ENCODE results near the gene FGD5.

FGD5 gene

GRCh38 chr3:14847613-14848541 lies 29.1 kb downstream of the FGD5 start:
- no peaks in the 10 kb centered on the region for H3K4me1 ChIP-seq (ENCODE audit: control insufficient read depth, insufficient read depth, low read length)
- H3K9me3 ChIP-seq (ENCODE audit: control insufficient read depth, low read length), result peaks cover 5% of the 10 kb centered on the region
- no peak overlapping the region for H3K4me3 ChIP-seq (ENCODE audit: low read length)
- no peaks in the 10 kb centered on the region for H3K36me3 ChIP-seq (ENCODE audit: control insufficient read depth, insufficient read depth, low read length, severe bottlenecking)
- H3K27me3 ChIP-seq (replicated peaks; ENCODE audit: control insufficient read depth, insufficient read depth, low read length), result peaks cover 65% of the 10 kb centered on the region
- H3K9ac ChIP-seq (ENCODE audit: low read length), result no peak overlapping the region
- no peak for DNase-seq (ENCODE audit: low read depth)

DNA sequence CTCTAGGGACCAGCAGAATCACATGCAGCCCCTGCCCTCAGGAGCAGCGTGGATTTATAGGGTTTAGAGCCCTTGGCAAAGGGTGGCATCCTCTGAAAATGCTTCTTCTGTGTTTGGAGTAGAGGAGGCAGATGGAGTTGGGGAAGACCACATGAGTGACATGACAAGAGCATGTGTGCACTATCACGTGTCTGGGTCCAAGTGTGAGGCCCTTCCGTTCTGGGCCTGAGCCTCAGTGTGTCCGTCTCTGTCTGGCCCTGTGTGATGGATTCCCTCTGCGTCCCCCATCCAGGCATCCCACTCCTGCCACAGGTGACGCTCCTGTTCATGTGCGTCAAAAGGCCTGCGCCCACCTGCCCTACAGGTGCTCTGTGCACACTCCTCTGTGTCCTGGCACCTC lies 30.1 kb downstream of the FGD5 start:
- Histone ChIP-seq H3K9me3 (ENCODE audit: control insufficient read depth, low read length) (peaks cover 5% of the 10 kb centered on the region), H3K36me3 (ENCODE audit: control insufficient read depth, insufficient read depth, low read length, severe bottlenecking) (no peaks in the 10 kb centered on the region), H3K4me3 (ENCODE audit: low read length) (no peak overlapping the region), H3K27me3 (replicated peaks; ENCODE audit: control insufficient read depth, insufficient read depth, low read length) (peaks cover 73% of the 10 kb centered on the region), H3K9ac (ENCODE audit: low read length) (no peak overlapping the region), H3K4me1 (ENCODE audit: control insufficient read depth, insufficient read depth, low read length) (peaks cover 5% of the 10 kb centered on the region)
- DNase-seq (ENCODE audit: low read depth), result no peak

GRCh38 chr3:14849638-14850230 lies 31.0 kb downstream of the FGD5 start:
- Histone ChIP-seq H3K27me3 (replicated peaks; ENCODE audit: control insufficient read depth, insufficient read depth, low read length) (peaks cover 71% of the 10 kb centered on the region), H3K9ac (ENCODE audit: low read length) (no peak overlapping the region), H3K9me3 (ENCODE audit: control insufficient read depth, low read length) (peaks cover 5% of the 10 kb centered on the region), H3K36me3 (ENCODE audit: control insufficient read depth, insufficient read depth, low read length, severe bottlenecking) (no peaks in the 10 kb centered on the region), H3K4me1 (ENCODE audit: control insufficient read depth, insufficient read depth, low read length) (peaks cover 5% of the 10 kb centered on the region), H3K4me3 (ENCODE audit: low read length) (no peak overlapping the region)
- DNase-seq (ENCODE audit: low read depth), result no peak

DNA sequence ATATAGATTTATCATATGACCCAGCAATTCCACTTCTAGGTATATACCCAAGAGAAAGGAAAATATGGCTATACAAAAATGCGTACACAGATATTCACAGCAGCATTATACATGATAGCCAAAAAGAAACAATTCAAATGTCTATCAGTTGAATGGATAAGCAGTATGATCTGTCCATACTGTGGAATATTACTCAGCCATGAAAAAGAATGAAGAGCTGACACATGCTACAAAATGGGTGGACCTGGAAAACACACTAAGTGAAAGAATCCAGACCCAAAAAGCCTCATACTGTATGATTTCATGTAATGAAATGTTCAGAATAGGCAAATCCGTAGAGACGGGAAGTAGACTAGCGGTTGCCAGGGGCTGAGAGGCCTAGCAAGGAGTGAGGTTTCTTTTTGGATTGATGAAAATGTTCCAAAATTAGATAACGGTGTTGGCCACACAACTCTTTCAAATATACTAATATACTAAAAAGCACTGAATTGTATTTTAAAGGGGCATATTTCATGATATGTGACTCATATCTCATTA lies 33.4 kb downstream of the FGD5 start:
- no peak overlapping the region for H3K4me3 ChIP-seq (ENCODE audit: low read length)
- peaks cover 15% of the 10 kb centered on the region for H3K9me3 ChIP-seq (ENCODE audit: control insufficient read depth, low read length)
- H3K36me3 ChIP-seq (ENCODE audit: control insufficient read depth, insufficient read depth, low read length, severe bottlenecking), result no peaks in the 10 kb centered on the region
- no peak overlapping the region for H3K9ac ChIP-seq (ENCODE audit: low read length)
- no peak for DNase-seq (ENCODE audit: low read depth)
- peaks cover 52% of the 10 kb centered on the region for H3K27me3 ChIP-seq (replicated peaks; ENCODE audit: control insufficient read depth, insufficient read depth, low read length)
- H3K4me1 ChIP-seq (ENCODE audit: control insufficient read depth, insufficient read depth, low read length), result peaks cover 5% of the 10 kb centered on the region

DNA sequence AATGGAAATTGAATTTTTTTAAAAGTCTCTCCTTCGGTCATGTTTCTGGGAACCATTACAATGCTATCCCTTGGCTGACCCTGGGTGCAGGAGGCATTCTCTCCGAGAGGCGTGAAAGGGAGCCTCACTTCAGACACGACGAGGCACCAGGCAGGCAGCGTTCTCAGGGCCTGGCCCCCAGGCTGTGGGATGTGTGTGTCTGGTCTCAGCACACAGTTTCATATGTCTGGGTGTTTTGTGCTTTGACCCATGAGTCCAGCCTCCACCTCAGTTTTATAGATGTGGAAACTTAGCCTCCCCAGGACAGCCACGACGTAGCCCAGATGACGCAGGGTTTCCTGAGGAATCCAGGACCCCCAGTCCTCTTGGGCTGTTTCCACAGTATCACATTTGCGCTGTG lies 34.0 kb downstream of the FGD5 start:
- Histone ChIP-seq H3K9me3 (ENCODE audit: control insufficient read depth, low read length) (peaks cover 15% of the 10 kb centered on the region), H3K9ac (ENCODE audit: low read length) (no peak overlapping the region), H3K36me3 (ENCODE audit: control insufficient read depth, insufficient read depth, low read length, severe bottlenecking) (no peaks in the 10 kb centered on the region), H3K27me3 (replicated peaks; ENCODE audit: control insufficient read depth, insufficient read depth, low read length) (peaks cover 52% of the 10 kb centered on the region), H3K4me1 (ENCODE audit: control insufficient read depth, insufficient read depth, low read length) (peaks cover 5% of the 10 kb centered on the region), H3K4me3 (ENCODE audit: low read length) (no peak overlapping the region)
- no peak for DNase-seq (ENCODE audit: low read depth)

GRCh38 chr3:14853271-14853951 lies 34.6 kb downstream of the FGD5 start:
- Histone ChIP-seq H3K4me3 (ENCODE audit: low read length) (no peak overlapping the region), H3K9ac (ENCODE audit: low read length) (no peak overlapping the region), H3K9me3 (ENCODE audit: control insufficient read depth, low read length) (peaks cover 15% of the 10 kb centered on the region), H3K36me3 (ENCODE audit: control insufficient read depth, insufficient read depth, low read length, severe bottlenecking) (no peaks in the 10 kb centered on the region), H3K4me1 (ENCODE audit: control insufficient read depth, insufficient read depth, low read length) (peaks cover 5% of the 10 kb centered on the region), H3K27me3 (replicated peaks; ENCODE audit: control insufficient read depth, insufficient read depth, low read length) (peaks cover 47% of the 10 kb centered on the region)
- DNase-seq (ENCODE audit: low read depth), result no peak

DNA sequence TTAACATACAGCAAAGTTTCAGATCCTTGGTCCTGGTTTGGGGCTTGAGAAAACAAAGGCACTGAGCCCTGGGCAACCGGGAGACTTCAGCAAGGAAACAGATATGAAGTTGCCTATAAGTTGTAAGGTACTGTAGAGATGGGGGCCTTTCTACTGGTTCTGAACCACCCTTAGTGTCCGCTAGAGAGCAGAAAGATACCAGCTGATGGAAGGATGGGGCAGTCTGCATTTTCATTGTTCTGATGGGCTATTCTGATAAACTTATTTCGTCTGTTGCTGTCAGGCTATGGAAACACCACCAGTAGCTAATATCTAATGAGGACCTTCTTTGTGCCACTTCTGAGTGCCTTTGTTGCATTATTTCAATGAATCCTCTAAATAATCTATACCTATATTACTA lies 38.7 kb downstream of the FGD5 start:
- Histone ChIP-seq H3K36me3 (ENCODE audit: control insufficient read depth, insufficient read depth, low read length, severe bottlenecking) (no peaks in the 10 kb centered on the region), H3K4me3 (ENCODE audit: low read length) (no peak overlapping the region), H3K9me3 (ENCODE audit: control insufficient read depth, low read length) (peaks cover 10% of the 10 kb centered on the region), H3K27me3 (replicated peaks; ENCODE audit: control insufficient read depth, insufficient read depth, low read length) (peaks cover 29% of the 10 kb centered on the region), H3K4me1 (ENCODE audit: control insufficient read depth, insufficient read depth, low read length) (peaks cover 5% of the 10 kb centered on the region), H3K9ac (ENCODE audit: low read length) (no peak overlapping the region)
- no peak for DNase-seq (ENCODE audit: low read depth)

DNA sequence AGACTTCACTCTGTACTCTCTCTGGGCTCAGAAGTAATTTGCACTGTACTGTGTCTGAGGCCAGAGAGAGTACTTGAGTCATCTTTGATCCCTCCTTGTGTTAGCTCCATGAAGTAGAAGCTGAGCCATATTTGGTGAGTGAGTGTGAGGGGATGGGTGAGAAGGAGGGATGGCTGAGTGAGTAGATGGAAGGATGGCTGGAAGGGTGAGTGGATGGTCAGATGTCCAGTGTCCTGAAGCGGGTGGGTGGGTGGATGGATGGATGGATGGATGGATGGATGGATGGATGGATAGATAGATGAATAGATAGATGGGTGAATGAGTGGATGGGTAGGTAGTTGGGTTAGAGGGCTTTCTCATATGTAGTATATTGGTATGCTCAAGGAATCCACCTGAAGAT lies 39.3 kb downstream of the FGD5 start:
- H3K9ac ChIP-seq (ENCODE audit: low read length), result no peak overlapping the region
- H3K9me3 ChIP-seq (ENCODE audit: control insufficient read depth, low read length), result peaks cover 10% of the 10 kb centered on the region
- H3K4me3 ChIP-seq (ENCODE audit: low read length), result no peak overlapping the region
- no peaks in the 10 kb centered on the region for H3K36me3 ChIP-seq (ENCODE audit: control insufficient read depth, insufficient read depth, low read length, severe bottlenecking)
- DNase-seq (ENCODE audit: low read depth), result no peak
- peaks cover 26% of the 10 kb centered on the region for H3K27me3 ChIP-seq (replicated peaks; ENCODE audit: control insufficient read depth, insufficient read depth, low read length)
- H3K4me1 ChIP-seq (ENCODE audit: control insufficient read depth, insufficient read depth, low read length), result peaks cover 3% of the 10 kb centered on the region

DNA sequence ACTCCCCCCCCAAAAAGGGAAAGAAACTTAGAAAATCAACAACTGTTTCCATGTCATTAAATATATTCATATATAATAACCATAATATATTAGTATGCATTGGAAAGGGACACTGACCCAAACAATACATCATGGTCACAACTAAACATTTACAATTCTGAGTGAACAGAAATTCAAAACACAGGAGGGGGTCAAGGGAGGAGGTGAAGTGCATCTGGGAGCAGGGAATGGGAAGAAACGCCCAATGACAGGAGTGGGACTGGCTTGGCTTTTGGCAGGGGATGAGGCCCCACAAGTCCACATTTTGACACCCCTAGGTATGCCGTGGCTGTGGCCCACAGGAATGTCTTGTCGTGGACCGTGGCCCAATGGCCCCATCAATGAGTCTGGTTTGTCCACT lies 41.1 kb downstream of the FGD5 start:
- no peak for DNase-seq (ENCODE audit: low read depth)
- no peak overlapping the region for H3K4me3 ChIP-seq (ENCODE audit: low read length)
- no peaks in the 10 kb centered on the region for H3K4me1 ChIP-seq (ENCODE audit: control insufficient read depth, insufficient read depth, low read length)
- H3K9ac ChIP-seq (ENCODE audit: low read length), result no peak overlapping the region
- H3K27me3 ChIP-seq (replicated peaks; ENCODE audit: control insufficient read depth, insufficient read depth, low read length), result peaks cover 29% of the 10 kb centered on the region
- no peaks in the 10 kb centered on the region for H3K36me3 ChIP-seq (ENCODE audit: control insufficient read depth, insufficient read depth, low read length, severe bottlenecking)
- peaks cover 10% of the 10 kb centered on the region for H3K9me3 ChIP-seq (ENCODE audit: control insufficient read depth, low read length)

DNA sequence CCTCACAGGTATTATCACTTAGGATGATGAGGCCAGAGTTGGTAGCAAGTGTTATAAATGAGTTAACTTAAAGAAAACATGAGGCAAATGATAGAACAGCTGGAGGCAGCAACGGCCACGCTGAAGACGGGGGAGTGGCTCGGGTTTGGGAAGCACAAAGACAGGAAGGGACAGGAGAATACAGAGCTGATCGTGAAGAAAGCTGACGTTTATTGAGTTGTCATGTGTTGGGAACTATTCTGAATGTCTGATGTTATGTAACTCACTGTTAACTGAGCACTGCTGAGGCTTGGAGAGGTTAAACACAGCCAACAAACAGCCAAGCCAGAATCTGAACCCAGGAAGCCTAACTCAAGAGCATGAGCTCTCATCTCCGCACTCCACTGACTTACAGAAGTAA lies 42.3 kb downstream of the FGD5 start:
- no peaks in the 10 kb centered on the region for H3K36me3 ChIP-seq (ENCODE audit: control insufficient read depth, insufficient read depth, low read length, severe bottlenecking)
- H3K4me1 ChIP-seq (ENCODE audit: control insufficient read depth, insufficient read depth, low read length), result no peaks in the 10 kb centered on the region
- no peak overlapping the region for H3K4me3 ChIP-seq (ENCODE audit: low read length)
- DNase-seq (ENCODE audit: low read depth), result no peak
- H3K27me3 ChIP-seq (replicated peaks; ENCODE audit: control insufficient read depth, insufficient read depth, low read length), result peaks cover 32% of the 10 kb centered on the region
- no peak overlapping the region for H3K9ac ChIP-seq (ENCODE audit: low read length)
- H3K9me3 ChIP-seq (ENCODE audit: control insufficient read depth, low read length), result peaks cover 7% of the 10 kb centered on the region
